H7 (cell line): ENCODE results near the gene MUSK. TPM values are rescaled to one million over a fixed set of nuclear protein-coding genes. Genes with fewer than 3 reads are reported as not detected.
"Not testable (repeated sequence)": the region's sequence is repeated elsewhere in the genome, so short reads cannot be mapped to it uniquely, and the experiment has no call there.

Experiments
- DNase-seq: peaks from one replicate; pipeline ENCODE4 v3.0.0; 2012
- H3K27me3 ChIP-seq: 2 replicates; pipeline ENCODE4 v1.6.0; 2011; ENCODE audit warnings: mild to moderate bottlenecking, low read length; ENCODE audit not compliant: control insufficient read depth, insufficient read depth
- H3K36me3 ChIP-seq: replicated peaks from 2 replicates; pipeline ENCODE4 v1.5.1; 2011; ENCODE audit warnings: low read length; ENCODE audit not compliant: control insufficient read depth, insufficient read depth
- H3K4me3 ChIP-seq: 2 replicates; pipeline ENCODE4 v1.5.1; 2011; ENCODE audit warnings: low read depth, mild to moderate bottlenecking, control low read depth, low read length, moderate library complexity; ENCODE audit not compliant: insufficient read depth
- total RNA-seq: library from RNA; depleted of rRNA; stranded (reverse); fragments of >200 nt; shearing (Covaris generic); gene quantifications from 2 replicates; pipeline ENCODE4 v1.2.3, GENCODE V29; 2014

Gene MUSK
- total RNA-seq, 1 experiment from 2014 or later: not detected

GRCh38 chr9:110797611-110798010, 129.0 kb downstream of the MUSK start:
- no peak for DNase-seq

DNA sequence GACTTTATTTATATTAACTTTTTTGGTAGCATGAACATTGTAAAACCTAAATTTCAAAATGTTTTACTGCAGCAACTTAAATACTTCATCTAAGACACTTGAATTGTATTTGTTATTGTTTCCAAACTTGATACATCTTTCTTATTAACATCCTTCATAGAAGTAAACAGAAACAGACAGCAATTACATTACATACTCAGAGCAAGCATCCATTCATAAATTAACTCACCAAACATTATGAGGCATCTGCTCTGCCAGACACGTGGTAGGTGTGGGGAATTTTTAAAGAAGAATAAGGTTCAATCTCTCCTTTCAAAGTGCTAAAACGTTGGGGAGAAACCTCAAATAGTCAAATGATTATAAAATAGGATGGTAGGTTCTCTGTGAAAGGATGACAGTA, 130.8 kb downstream of the MUSK start:
- DNase-seq: no peak
- Histone ChIP-seq H3K4me3 (no peak overlapping the region), H3K36me3 (no peaks in the 10 kb centered on the region), H3K27me3 (no peaks in the 10 kb centered on the region)

More at GRCh38 chr9:110797611-110798010, 129.0 kb downstream of the MUSK start:
- no peak overlapping the region for H3K4me3 ChIP-seq
- H3K27me3 ChIP-seq: no peaks in the 10 kb centered on the region
- no peaks in the 10 kb centered on the region for H3K36me3 ChIP-seq

GRCh38 chr9:110801426-110801825, 132.8 kb downstream of the MUSK start:
- Histone ChIP-seq H3K27me3 (no peaks in the 10 kb centered on the region), H3K4me3 (no peak overlapping the region), H3K36me3 (no peaks in the 10 kb centered on the region)
- no peak for DNase-seq

DNA sequence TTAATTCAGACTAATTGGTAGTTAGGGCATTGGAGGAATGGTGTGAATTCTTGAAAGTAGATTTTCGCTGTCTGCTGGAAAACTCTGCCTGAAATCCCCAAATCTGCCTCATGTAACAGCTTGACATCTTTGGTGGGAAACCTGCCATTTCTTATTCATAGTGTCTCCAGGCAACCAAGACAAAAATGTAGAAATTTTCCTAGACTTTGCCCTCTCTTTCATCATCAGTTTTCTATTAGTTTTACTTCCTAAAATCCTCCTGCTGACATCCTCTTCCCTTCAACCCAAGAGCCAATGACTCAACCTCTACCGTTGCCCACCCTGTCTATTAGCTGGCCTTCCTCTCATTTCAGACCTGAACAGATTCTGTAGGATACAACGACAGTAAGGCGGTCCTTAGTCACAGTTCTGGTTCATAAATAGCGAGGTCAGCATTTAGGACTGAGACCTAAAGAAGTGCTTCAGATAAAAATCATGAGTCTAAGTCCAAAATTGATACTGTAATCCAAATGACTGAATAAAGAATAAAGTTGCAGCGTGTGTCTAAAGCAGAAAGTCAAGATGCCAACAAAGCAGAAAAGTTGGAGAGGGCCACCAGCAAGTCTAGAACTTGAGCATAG, 133.9 kb downstream of the MUSK start:
- no peaks in the 10 kb centered on the region for H3K36me3 ChIP-seq
- H3K27me3 ChIP-seq: no peaks in the 10 kb centered on the region
- DNase-seq: no peak
- no peak overlapping the region for H3K4me3 ChIP-seq

DNA sequence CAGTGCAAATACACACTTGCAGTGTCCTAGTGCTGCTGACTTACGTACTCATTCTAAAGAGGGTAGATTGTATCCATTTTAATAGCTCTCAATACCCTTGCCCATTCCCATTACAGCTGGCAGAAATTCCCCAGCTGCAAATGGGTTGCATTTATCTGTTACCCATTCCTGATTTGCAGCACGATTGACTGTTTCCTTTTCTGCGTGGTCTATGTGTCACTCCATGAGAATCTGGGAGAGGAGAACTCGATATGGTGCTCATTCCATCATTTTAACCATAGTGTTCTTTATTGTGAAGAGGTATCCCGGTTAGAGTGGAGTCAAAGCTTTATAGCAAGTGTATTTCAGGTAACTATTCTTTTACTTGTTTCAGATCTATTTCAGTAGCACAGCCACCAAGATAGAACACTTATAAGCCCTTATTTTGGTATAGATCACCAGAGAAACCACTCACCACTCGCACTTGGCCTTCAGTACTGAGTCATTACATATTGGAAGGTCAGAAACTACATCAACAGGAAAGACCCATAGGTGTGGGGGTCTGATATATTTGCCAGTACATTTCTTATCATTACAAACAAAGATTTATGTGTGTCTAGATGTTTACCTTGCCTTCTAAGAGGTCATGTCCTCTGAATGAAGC, 139.5 kb downstream of the MUSK start:
- Histone ChIP-seq H3K36me3 (no peaks in the 10 kb centered on the region), H3K4me3 (no peak overlapping the region), H3K27me3 (no peaks in the 10 kb centered on the region)
- no peak for DNase-seq

DNA sequence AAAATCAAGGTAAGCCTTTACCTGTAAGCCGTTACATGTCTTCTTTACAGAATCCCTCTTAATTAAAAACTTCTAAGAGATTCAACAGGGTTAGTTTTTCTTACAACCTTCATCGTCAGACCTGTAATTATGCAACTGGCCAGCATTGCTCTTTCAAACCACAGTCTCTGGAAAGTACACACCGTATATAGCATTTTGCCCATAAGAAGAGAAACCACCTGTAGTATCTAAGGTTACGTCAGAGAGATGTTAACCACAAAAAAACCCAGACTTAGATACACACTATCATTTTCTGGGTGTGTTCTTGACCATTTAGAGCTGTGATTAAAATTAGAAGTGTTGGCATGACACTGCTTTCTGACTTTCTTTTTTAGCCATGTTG, 140.0 kb downstream of the MUSK start:
- Histone ChIP-seq H3K4me3 (no peak overlapping the region), H3K36me3 (no peaks in the 10 kb centered on the region), H3K27me3 (no peaks in the 10 kb centered on the region)
- no peak for DNase-seq

- Histone ChIP-seq H3K27me3 (no peaks in the 10 kb centered on the region), H3K4me3 (no peak overlapping the region), H3K36me3 (no peaks in the 10 kb centered on the region)
- DNase-seq: no peak
These were observed 140.5 kb downstream of the MUSK start for GRCh38 chr9:110809038-110809595.

DNA sequence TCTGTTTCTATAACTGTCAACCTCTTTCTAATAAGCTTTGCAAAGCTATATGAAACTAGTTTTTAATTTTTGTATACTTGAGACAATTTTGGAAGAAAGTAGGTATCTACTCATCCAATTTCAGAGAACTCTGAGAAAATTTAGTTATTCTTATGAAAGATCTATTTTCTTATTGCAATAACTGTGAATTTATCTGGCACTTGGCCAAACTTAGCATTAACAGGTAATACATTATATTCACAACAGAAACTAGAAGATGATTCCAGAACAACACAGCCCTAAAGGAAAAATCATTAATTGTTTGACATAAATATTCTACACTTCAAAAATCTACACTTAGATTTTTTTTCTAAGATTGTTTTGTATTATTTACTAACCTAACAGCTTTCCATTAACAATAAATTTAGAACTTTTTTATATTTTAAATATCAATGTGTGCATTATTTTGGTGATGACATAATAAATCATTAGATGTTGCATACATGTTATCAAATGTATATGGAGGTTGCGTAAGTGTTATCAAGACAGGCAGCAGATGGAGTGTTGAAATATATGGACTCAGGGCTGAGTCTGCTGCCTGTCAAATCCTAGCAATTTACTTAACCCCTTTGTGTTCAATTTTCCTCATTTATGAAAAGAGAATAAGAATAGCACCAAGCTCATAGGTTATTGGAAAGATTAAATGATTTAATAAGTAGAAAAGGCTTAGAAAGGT, 141.8 kb downstream of the MUSK start:
- H3K36me3 ChIP-seq: no peaks in the 10 kb centered on the region
- H3K27me3 ChIP-seq: no peaks in the 10 kb centered on the region
- H3K4me3 ChIP-seq: no peak overlapping the region
- no peak for DNase-seq

- no peaks in the 10 kb centered on the region for H3K36me3 ChIP-seq
- no peak overlapping the region for H3K4me3 ChIP-seq
- H3K27me3 ChIP-seq: no peaks in the 10 kb centered on the region
- DNase-seq: no peak
These were observed 144.3 kb downstream of the MUSK start for GRCh38 chr9:110812886-110813285.

DNA sequence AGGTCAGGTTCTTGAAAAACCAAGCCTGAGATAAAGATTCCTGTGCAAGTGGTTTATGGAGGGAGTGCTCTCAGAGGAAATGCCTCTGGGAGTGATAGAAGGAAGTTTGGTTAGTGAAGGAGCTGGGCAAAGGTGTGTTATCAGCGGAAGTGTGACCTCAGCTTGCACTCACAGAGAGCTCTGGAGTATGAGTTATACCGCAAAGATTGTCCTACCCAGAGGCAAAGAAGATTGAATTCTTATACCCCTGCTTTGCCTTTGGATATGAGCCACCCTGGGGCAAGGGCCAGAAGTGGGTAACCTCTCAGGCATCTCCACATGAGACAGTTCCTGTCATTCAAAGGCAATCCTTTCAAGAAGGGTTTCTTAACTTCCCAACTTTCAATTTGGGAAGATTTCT, 145.6 kb downstream of the MUSK start:
- Histone ChIP-seq H3K4me3 (no peak overlapping the region), H3K36me3 (no peaks in the 10 kb centered on the region), H3K27me3 (no peaks in the 10 kb centered on the region)
- no peak for DNase-seq

GRCh38 chr9:110815361-110815760, 146.8 kb downstream of the MUSK start:
- H3K27me3 ChIP-seq: no peaks in the 10 kb centered on the region
- H3K36me3 ChIP-seq: no peaks in the 10 kb centered on the region
- no peak for DNase-seq
- no peak overlapping the region for H3K4me3 ChIP-seq

- no peak overlapping the region for H3K4me3 ChIP-seq
- DNase-seq: no peak
- no peaks in the 10 kb centered on the region for H3K36me3 ChIP-seq
These were observed 151.8 kb downstream of the MUSK start for GRCh38 chr9:110820381-110820780.

GRCh38 chr9:110821064-110821463, 152.5 kb downstream of the MUSK start:
- Histone ChIP-seq H3K4me3 (no peak overlapping the region), H3K27me3 (no peaks in the 10 kb centered on the region), H3K36me3 (no peaks in the 10 kb centered on the region)
- no peak for DNase-seq

More at GRCh38 chr9:110820381-110820780, 151.8 kb downstream of the MUSK start:
- H3K27me3 ChIP-seq: no peaks in the 10 kb centered on the region

GRCh38 chr9:110825129-110825528, 156.5 kb downstream of the MUSK start:
- H3K36me3 ChIP-seq, H3K27me3 ChIP-seq, H3K4me3 ChIP-seq, DNase-seq: not testable (repeated sequence)

- Histone ChIP-seq H3K36me3 (no peaks in the 10 kb centered on the region), H3K4me3 (no peak overlapping the region), H3K27me3 (no peaks in the 10 kb centered on the region)
- no peak for DNase-seq
These were observed 157.4 kb downstream of the MUSK start for GRCh38 chr9:110825950-110826349.
